Stimulated activated CD8-positive, alpha-beta memory T cell treated with anti-CD3 and anti-CD28 coated beads, Interleukin-12 subunit alpha, Interleukin-12 subunit beta, amount 100 ng/mL, for 24 hours (primary cell): ENCODE results near the gene CTAG1B.
"Not testable (repeated sequence)": the region's sequence is repeated elsewhere in the genome, so short reads cannot be mapped to it uniquely, and the experiment has no call there.

Experiments
- DNase-seq: peaks from one replicate; pipeline ENCODE4 v3.0.0-alpha.2; 2020; ENCODE audit errors: extremely low read depth

The CTAG1B gene

DNA sequence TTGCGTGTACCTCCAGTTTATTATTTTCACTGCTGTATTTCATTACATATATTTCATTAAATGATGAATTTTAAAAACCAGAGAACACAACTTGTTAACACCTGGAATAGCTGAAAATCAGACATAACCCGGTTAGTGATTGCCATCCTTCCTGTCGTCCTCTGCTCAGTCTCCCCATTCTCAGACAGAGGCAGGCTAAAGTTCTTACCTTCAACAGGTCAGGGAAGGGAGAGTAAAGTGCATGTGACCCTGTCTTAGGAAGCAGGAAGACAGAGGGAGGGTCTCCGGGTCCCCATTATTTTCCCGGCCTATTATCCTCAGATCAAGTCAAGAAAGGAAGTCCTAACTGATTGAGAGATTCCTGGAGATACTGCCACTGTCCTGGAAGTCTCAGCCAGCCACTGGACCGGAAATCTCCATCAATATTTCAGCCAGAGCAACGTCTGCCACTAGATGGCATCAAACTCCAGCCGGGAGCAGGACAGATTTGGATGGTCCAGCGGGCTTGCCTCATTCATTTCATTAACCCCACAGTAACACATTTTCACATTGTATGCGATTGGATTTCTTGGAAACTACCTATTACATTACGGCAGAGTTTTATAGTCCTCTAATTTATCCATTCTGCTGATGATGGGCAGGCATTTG lies 1.8 kb upstream of the CTAG1B start:
- not testable (repeated sequence) for DNase-seq

DNA sequence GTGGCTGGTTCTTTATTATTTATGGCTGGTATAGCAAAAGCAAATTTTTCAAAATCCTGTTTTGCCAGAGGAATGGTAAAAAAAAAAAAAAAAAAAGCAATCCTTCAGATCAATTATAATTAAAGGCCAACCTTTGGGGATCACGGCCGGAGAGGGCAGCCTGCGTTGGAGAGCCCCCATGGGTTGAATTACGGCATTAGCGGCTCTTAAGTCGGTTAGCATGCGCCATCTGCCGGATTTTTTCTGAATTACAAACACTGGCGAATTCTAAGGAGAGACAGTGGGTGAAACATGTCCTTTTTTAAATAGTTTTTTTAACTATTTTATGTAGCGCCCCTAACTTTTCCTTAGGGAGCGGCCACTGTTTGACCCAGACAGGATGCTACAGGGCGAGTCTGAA lies 5.5 kb downstream of the CTAG1B start:
- not testable (repeated sequence) for DNase-seq

DNA sequence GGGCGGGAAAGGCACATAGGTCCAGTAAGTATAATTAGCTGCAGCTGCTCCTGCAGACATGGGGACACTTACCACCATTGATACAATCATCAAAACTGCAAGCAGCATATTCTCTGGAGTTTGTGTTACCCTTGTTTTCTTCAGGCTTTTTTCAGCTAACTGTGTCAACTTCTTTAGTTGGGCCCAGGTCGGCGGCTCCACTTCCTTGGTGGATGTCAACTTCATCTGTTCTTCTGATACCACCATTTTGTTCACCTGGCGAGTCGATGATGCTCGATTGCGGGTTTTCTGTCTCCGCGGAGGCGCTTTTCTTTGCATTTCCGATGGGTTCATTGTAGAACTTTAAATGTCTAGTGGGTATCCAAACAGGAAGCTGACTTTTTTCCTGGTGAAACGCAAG lies 7.9 kb downstream of the CTAG1B start:
- not testable (repeated sequence) for DNase-seq

DNA sequence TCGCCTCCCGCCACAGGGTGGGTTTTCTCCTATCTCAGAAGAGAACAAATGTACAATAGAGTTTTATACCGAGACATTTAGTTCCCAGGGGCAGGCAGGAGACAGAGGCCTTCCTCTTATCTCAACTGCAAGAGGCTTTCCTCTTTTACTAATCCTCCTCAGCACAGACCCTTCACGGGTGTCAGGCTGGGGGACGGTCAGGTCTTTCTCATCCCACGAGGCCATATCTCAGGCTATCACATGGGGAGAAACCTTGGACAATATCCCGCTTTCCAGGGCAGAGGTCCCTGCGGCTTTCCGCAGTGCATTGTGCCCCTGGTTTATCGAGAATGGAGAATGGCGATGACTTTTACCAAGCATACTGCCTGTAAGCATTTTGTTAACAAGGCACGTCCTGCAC lies 10.3 kb downstream of the CTAG1B start:
- DNase-seq: not testable (repeated sequence)

DNA sequence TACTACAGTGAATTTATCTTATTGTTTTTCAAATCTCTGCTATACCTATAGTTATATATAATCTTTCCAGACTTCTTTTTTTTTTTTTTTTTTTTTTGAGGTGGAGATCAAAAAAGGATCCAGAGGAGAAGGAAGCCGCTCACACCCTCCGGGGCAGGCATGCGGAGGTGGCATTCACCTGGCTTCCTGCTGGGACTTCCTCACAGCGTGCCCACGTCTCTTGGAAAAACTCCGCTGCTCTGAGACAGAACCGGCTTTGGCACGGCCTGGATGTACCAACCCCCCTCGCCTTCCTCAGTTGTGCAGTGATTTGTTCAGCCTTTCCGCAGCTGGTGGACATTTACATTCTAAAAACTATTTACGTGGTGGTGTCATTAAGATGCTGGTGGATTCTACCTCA lies 11.1 kb downstream of the CTAG1B start:
- not testable (repeated sequence) for DNase-seq

DNA sequence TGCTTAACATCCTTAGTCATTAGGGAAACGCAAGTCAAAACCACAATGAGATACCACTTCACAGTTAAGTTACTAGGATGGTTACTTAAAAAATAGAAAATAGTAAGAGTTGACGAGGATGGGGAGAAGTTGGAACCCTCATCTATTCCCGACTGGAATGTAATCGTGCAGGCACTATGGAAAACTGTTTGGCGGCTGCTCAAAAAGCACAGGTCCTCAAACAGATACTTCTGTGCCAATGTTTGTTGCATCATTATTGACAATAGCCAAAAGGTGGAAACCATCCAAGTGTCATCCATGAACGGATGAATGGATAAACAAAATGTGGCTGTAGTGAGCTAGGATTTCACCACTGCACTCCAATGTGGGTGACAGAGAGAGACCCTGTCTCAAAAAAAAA lies 11.7 kb downstream of the CTAG1B start:
- no peak for DNase-seq

DNA sequence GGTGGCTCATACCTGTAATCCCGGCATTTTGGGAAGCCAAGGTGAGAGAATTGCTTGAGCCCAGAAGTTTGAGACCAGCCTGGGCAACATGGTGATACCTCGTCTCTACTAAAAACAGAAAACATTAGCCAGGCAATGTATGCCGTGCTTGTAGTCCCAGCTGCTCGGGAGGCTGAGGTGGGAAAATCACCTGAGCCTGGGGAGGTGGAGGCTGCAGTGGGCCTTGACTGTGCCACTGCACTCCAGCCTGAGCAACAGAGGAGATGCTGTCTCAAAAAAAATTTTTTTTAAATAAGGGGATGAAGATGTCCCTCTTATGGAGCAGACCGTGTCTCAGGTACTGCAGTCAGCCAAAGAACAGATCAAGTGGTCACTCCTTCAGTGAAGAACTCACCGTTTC lies 13.5 kb downstream of the CTAG1B start:
- DNase-seq: no peak

DNA sequence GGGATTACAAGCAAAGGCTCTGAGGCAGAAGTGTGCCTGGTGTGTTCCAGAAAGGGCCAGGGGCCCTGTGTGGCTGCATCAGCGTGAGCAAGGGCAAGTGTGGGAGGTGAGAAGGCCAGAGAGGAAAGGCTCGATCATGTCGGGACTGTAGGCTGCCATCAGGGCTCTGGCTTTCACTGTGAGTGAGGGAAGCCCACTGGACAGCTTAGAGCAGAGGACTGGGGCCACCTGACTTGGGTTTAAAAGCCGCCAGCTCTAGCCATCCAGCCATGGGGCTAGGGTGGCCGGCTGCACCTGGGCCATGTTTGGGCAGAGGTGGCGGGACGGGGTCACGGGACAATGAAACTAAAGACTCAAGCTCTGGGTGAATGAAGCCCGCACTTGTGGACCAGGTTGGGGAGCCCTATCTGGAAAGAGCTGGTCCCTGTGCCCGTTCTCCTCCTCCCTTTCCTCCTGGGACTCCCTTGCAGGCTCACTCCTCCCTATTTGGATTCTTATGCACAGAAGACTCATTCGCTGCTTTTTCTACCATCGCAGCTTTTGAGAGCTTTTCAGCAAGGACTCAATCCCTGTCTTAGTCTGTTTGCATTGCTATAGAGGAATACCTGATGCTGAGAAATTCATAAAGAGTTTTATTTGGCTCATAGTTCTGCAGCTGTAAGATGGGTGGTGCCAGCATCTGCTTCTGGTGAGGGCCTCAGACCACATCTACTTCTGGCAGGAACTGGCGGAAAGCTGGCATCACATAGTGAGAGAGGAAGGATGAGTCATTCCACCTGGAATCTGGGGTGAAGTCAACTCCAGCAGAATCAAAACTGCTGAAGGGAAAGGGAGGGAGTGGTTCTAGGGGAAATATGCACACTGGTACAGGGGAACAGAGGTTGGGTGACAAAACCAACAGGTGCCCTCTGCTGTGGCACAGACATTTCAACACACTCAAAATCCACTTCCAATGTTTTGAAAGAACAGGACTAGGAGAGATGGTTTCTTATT lies 15.3 kb downstream of the CTAG1B start:
- no peak for DNase-seq

DNA sequence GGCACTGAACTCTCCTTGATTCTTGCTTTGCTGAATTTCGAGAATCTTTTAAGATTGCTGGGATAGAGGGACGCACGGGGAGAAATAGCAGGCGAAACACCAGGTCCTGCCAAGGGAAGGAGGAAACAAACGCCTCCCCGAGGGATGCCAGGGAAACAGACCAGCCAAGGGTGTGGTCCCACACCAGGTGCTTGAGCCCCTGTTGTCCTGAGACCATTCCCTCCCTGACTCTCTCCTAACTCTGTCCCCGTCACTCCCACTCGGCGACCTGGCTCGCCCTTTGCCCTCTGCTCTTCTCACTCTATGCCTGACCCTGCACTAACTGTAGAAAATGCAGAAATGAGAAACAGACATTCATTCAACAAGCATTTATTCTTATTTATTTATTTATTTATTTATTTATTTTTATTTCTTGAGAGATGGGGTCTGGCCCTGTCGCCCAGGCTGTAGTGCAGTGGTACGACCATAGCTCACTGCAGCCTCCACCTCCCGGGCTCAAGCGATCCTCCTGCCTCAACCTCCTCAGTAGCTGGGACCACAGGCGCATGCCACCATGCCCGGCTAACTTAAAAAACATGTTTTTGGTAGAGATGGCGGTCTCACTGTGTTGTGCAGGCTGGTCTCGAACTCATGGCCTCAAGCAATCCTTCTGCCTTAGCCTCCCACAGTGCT lies 16.2 kb downstream of the CTAG1B start:
- no peak for DNase-seq

DNA sequence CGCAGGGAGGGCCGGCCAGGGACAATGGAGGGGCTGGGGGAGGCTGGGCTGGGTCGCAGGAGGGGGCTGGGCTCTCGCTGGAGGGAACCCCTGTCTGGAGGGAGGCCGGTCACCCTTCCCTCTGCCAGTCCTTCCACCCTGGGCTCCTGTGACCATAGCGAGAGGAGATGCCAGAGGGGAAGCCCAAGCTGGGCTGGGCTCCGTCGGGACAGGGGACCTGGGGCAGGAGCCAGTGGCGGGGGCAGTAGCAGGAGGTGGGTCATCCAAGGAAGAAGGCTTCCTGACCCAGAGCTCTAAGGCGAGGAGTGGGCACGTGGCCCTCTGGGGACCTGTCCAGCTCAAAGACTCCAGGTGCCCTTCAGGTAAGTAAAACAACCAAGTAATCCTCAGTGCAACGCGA lies 16.9 kb downstream of the CTAG1B start:
- DNase-seq: no peak

DNA sequence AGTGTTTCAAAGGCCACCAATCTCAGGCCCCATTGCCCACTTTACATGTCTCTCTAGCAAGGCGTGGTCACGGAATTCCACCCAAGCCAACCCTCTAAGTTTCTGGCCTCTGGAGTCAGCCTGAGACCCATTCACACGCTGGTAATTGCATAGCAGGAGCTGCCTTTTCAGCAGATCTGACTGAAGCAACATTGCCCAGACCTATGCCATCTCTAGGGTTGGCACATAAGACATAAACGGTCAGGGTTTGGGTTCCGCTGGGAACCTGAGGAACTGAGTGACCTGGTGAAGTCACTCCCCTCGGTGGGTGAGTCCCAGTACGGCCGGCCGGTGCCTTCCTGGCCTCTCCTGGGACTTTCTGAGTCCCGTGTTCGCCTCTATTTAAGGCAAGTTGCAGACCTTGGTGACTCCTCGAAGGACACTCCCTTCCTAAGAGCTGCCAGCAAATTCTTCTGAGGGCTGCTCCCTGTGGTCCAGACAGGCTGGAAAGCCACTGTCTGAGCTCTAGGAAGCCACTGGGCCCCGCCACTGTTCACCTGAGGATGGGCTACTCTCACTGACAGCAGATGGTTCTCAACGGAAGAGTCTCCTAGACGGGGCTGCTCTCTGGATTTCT lies 18.2 kb downstream of the CTAG1B start:
- DNase-seq: no peak

DNA sequence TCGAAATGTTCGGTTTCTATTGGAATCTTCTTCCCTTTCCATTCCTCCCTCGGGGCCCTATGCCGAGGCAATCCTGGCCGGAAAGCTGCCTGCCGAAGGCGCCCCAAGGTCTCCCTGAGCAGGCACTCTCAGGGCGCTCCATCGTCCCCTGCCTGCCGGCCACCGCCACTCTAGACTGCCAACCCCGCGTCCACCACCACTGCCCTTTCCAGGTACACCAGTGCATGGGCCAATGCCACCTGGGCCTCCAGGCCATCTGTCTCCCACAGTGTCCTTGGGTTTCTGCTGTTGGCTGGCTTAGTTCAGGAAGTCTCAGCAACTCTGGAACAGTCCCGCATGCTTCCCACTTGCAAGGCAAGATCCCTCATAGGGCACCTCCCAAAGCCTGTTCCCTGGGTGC lies 19.6 kb downstream of the CTAG1B start:
- no peak for DNase-seq

DNA sequence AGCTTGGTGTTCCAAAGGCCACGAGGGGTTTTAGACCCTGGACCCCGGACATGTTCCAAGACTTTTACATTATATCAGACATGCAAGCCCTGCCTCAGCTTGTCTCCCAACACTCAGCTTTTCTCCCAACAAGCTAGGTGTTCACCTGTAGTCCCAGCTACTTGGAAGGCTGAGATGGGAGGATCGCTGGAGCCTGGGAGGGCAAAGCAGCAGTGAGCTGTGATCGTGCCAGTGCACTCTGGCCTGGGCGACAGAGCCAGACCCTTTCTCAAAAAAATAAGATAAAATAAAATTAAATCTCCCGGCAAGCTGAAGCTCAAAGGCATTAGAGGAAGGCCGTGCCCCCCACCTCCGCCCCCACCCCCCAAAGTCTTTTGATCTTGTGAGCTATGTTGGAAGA lies 20.4 kb downstream of the CTAG1B start:
- DNase-seq: no peak

DNA sequence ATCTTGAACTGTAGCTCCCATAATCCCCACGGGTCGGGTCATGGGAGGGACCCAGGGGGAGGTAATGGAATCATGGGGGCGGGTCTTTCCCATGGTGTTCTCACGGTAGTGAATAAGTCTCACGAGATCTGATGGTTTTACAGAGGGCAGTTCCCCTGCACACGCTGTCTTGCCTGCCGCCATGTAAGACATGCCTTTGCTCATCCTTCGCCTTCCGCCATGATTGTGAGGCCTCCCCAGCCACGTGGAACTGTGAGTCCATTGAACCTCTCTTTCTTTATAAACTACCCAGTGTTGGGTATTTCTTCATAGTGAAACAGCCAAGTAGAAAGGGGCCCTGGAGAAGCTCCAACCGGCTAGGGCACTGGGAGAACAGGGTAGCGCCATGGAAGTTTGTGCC lies 21.9 kb downstream of the CTAG1B start:
- no peak for DNase-seq

DNA sequence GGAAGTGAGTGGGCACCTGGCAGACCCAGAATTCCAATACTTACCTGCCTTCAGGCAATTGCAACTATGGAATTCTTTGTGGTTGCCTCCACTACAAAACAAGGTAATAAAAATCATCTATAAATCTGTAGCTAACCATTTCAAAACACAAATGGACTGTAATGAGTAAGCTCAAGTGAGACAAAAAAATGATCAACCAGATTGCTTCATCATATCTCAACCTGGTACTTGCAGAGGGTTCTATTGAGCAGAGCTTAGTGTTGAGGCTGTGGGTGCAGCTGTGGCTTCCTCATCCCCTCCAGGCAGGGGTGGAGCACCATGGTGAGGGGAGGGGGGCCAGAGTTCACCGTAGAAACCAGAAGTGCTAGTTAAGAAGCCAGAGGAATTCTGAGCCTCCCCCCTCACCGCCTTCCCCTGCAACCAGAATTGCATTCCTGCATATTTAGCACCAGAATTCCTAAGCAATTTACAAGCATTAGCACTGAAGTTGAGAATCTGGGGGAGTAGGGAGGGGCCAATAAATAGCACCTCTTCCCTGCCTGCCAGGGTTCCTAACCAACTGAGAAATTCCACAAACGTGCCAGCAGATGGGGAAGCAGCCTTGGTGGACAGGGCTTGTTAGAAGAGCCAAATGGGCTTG lies 22.7 kb downstream of the CTAG1B start:
- DNase-seq: no peak

DNA sequence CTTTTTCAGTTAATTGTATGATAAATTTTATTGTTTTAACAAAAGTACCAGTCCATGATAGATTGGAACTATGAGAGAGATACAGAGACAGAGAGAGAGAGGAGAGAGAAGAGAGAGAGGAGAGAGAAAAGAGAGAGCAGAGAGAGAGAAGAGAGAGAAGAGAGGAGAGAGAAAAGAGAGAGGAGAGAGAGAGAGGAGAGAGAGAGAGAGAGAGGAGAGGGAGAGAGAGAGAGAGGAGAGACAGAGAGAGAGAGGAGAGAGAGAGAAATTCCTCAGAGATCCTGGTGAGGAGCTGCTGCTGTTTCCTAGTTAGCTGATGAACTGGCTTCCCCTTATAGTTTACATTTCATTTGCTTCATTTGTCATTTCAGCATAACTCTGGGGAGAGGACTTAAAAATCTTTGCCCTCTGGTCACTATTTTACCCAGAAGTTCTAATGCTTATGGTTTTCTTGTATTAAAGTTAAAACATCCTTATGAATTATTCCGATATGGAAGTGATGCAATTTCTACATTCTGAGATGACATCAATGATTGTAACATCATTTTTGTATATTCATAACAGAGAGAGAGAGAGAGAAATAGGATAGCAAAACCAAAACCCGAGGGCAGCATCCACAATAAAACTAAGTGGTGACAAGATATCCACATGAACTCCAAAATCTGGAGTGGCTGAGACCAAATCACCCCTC lies 23.4 kb downstream of the CTAG1B start:
- DNase-seq: no peak

DNA sequence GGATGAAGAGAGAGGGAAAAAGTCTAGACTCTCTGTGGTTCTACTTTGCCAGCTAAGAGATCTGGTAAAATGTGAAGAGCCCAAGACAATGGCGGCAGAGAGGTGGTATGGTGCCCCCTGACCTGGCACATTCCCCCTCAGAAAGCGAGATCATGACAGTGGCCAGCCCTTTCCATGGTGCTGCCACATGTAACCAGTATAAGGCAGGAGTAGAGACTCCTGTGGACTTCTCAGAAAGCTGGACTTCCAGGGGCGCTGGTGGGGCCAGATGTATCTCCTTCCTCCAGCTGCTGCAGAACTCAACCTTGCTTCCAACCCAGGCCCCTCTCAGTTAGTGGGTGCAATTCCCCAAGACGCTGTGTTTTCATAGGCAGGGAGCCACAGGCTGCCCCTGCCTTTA lies 24.6 kb downstream of the CTAG1B start:
- DNase-seq: no peak

DNA sequence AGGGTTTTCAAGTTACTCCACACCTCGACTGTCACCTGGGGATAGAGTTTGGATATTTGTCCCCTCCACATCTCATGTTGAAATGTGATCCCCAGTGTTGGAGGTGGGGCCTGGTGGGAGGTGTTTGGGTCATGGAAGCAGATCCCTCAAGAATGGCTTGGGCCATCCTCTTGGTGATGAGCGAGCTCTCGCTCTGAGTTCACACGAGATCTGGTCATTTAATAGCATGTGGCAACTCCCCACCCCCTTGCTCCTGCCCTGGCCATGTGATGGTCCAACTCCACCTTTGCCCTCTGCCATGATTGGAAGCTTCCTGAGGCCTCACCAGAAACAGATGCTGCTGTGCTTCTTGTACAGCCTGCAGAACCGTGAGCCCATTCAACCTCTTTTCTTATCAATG lies 25.9 kb downstream of the CTAG1B start:
- no peak for DNase-seq

DNA sequence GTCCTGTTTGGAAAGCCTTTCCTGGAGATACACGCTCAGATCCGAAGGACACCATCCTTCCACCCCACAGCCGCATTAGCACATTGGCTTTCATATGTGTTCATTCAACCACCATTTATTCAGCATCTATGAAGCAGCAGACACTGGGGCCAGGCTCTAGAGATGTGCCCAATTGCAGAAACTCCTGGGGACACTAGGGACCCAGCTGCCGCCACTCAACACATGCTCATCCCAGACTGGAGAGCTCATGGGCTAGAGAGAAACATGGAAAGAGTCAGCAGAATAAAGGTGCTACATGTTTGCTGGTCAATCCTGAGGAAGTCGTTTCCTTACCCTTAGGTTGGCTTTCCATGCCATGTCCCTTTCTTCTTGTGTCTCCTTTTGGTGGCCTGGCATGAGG lies 26.6 kb downstream of the CTAG1B start:
- DNase-seq: no peak

DNA sequence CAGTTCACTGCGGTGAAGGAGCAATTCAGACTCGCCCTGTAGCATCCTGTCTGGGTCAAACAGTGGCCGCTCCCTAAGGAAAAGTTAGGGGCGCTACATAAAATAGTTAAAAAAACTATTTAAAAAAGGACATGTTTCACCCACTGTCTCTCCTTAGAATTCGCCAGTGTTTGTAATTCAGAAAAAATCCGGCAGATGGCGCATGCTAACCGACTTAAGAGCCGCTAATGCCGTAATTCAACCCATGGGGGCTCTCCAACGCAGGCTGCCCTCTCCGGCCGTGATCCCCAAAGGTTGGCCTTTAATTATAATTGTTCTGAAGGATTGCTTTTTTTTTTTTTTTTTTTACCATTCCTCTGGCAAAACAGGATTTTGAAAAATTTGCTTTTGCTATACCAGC lies 28.7 kb downstream of the CTAG1B start:
- DNase-seq: not testable (repeated sequence)

DNA sequence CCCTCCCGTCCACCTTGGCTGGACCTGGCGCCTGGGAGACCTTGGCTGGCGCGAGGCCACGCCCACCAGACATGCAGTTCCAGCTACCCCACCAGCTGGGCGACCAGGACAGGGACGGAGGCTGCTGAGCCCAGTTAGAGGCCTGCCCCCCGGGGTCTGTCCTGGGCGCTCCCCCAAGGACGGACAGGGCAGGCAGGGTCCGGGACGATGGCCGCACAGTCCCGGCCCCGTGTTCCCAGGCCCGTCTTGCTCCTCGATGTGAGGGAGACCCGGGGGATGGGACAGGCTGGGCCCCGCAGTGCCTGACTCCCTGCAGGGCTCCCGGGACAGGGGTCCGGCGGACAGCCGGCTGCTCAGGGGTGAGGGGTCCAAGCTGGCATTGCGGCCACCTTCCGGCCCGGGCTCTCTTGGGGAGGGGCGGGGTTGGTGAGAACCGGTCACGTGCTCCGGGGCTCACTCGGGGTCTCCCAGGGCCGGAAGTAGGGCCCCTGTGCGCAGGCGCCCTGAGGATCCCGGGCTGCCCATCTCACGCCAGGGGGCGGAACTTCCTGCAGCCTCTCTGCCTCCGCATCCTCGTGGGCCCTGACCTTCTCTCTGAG lies 34.4 kb downstream of the CTAG1B start, which contains the start of gene CTAG1A:
CTAG1A (plus strand) TSS at position 549 of the 599 bp plus-strand sequence. CDS start 74 bp downstream, outside the sequence.
- DNase-seq: not testable (repeated sequence)
